Stimulated activated CD4-positive, alpha-beta T cell treated with anti-CD3 and anti-CD28 coated beads, TNF-alpha, amount 100 ng/mL, for 4 hours (primary cell): ENCODE measurements around the gene CYP1A2.
"Not testable (repeated sequence)": the region's sequence is repeated elsewhere in the genome, so short reads cannot be mapped to it uniquely, and the experiment has no call there.

ENCODE experiments used
- DNase-seq, 3 experiments: peaks; one replicate each; pipeline ENCODE4 v3.0.0-alpha.2; 2020; ENCODE audit warnings: low read depth in 3 of 3

CYP1A2 gene

DNA sequence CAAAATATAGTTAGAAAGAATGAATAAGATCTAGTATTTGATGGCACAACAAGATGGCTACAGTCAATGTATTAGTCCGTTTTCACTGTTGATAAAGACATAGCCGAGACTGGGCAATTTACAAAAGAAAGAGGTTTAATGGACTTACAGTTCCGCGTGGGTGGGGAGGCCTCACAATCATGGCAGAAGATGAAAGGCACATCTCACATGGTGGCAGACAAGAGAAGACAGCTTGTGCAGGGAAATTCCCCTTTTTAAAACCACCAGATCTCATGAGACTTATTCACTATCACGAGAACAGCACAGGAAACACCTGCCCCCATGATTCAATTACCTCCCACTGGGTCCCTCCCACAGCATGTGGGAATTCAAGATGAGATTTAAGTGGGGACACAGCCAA, 10.4 kb upstream of the CYP1A2 start:
- not testable (repeated sequence) for DNase-seq

DNA sequence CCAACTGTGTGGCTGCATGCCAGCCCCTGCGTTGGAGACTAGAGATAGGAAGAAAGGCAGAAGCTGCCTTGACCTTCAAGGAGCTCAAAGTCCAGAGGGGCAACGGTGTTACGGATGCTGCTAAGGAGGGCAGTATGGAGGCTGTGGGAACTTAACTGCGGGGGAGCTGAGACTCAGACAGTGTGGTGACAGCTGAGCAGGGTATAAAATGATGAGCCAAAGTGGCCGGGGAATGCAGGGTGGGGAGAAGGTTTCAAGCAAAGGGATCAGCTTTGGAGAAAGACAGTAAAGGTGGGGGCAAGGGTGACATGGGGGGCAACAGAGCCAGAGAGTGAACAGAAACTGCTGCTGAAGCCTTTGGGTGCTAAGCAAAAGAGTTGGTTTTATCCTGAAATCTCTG, 6.2 kb upstream of the CYP1A2 start:
- no peak for DNase-seq

DNA sequence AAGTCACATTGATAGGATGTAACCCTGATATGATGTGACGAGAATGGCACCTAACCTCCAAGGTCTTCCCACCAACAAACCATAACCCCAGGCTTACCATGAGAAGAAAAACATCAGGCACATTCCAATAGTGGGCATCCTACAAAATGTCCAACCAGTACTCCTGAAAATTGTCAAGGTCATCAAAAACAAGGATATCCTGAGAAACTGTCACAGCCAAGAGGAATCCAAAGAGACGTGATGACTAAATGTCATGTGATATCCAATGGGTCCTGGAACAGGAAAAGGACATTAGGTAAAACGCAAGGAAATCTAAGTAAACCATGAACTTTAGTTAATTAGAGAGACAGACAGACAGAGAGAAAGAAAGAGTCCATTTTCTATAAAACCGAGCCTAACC, 2.3 kb upstream of the CYP1A2 start:
- DNase-seq = no peak

DNA sequence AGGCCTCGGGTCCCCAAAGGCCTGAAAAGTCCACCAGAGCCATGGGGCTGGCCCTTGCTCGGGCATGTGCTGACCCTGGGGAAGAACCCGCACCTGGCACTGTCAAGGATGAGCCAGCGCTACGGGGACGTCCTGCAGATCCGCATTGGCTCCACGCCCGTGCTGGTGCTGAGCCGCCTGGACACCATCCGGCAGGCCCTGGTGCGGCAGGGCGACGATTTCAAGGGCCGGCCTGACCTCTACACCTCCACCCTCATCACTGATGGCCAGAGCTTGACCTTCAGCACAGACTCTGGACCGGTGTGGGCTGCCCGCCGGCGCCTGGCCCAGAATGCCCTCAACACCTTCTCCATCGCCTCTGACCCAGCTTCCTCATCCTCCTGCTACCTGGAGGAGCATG, 1.2 kb downstream of the CYP1A2 start:
- DNase-seq = no peak

DNA sequence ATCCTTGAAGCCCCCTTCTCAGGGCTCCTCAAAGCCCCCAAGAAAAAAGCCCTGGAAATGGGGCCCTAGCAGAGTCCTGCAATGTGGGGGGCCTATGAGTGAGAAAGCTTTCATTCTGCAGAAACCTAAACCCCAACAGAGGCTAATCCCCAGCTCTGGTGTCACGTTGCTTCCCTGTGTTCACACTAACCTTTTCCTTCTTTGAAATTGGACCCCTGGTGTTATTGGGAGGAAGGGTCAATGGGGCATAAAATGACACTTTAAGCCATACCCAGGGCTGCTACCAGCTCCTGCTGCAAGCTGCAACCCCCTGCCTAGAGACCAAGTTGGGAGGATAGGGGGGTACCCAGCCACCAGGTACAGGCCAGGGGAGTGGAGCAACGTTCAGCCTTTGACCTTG, 2.1 kb downstream of the CYP1A2 start:
- no peak for DNase-seq

DNA sequence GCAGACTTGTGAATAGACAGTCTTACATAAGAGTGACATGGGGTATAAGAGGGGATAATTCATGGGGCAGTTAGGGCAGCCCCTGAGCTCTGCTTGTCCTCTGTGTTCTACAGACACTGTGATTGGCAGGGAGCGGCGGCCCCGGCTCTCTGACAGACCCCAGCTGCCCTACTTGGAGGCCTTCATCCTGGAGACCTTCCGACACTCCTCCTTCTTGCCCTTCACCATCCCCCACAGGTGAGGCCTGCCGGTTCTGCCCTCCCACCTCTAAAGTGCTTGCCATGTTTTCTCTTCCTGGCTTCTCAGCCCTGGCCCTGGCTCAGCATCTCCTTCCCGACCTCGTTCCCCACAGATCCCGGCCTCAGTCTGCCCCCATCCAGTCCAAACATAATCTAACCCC, 3.4 kb downstream of the CYP1A2 start:
- no peak for DNase-seq

DNA sequence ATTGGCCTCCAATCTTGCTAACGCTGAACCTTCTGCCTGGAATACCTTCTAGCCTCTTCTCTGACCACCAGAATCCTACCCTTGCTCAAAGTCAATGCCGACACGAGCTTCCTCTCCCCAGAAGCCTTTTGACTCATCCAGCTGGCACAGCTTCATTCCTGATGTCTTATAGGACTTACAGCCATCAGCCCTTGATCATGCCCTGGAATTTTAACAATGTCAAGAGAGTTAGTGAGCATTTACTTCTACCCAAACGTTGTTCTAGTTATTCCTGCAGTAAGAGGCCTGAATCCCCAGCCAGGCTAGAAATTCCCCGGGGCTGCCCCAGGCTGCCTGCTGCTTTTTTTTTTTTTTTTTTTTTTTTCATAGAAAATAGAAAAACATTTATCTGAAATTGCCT, 3.9 kb downstream of the CYP1A2 start:
- no peak for DNase-seq

DNA sequence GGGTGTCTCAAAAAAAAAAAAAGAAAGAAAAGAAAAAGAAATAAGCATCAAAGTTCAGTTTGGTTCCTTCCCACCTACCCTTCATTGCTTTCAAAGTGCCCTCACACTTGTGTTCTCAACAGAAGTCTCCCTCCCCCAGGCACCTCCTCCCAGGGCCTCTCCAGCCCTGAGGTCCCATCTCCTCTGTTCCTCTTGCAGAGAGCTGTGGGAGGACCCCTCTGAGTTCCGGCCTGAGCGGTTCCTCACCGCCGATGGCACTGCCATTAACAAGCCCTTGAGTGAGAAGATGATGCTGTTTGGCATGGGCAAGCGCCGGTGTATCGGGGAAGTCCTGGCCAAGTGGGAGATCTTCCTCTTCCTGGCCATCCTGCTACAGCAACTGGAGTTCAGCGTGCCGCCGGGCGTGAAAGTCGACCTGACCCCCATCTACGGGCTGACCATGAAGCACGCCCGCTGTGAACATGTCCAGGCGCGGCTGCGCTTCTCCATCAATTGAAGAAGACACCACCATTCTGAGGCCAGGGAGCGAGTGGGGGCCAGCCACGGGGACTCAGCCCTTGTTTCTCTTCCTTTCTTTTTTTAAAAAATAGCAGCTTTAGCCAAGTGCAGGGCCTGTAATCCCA, 6.1 kb downstream of the CYP1A2 start:
- DNase-seq = no peak

DNA sequence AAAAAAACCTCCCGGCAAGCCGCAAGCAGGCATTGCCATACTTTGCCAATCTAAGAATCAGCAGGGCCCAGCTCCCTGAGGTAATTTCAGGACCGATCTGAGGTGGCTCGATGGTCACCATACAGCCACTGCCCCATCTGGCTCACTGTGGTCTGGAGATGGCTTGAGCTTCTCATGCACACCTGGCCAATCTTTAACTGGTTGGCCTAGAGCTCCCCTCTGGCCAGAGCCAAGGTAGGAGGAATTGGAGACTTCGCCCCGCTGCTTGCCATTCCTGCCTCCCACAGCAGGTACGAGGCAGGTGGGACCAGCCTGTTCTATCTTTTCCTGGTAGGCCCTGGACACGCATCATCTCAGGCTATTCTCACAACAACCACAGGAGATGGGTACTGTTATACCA, 10.1 kb downstream of the CYP1A2 start:
- DNase-seq = no peak

DNA sequence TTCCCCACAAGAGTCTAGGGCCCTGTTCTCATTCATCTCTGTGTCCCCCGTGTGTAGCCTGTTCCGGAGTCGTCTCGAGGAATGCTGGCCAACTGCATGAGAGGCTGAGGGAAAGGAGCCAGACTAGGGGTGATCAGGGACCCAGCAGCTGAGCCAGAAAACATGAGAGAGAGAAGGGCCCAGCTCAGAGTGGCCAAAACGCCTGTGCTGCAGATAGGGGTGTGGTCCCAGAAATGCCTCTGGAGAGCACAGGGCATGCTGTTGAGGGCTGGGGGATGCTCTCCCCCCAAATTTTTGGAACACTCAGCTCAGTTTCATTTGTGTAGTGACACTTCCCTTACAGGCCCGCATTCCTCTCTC, 14.1 kb downstream of the CYP1A2 start:
- no peak for DNase-seq

DNA sequence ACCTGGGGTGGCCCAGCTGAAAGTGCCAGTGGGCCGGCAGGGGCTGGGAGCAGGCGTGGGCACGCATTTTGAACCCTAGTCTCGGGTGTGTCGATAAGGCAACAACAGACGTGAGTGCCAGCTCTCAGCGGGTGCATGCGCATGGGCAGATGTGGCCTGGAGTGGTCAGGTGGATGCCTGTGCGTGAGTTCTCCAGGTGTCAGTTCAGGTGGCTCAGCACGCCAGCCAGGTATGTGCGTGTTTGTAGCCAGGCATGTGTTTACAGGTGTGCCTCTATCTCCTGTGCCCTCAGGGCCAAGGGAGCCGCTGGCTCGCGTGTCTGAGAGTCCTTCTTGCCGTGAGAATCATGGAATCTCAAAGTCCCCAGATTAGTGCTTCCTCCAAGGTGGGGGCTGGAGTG, 14.8 kb downstream of the CYP1A2 start:
- DNase-seq = no peak

DNA sequence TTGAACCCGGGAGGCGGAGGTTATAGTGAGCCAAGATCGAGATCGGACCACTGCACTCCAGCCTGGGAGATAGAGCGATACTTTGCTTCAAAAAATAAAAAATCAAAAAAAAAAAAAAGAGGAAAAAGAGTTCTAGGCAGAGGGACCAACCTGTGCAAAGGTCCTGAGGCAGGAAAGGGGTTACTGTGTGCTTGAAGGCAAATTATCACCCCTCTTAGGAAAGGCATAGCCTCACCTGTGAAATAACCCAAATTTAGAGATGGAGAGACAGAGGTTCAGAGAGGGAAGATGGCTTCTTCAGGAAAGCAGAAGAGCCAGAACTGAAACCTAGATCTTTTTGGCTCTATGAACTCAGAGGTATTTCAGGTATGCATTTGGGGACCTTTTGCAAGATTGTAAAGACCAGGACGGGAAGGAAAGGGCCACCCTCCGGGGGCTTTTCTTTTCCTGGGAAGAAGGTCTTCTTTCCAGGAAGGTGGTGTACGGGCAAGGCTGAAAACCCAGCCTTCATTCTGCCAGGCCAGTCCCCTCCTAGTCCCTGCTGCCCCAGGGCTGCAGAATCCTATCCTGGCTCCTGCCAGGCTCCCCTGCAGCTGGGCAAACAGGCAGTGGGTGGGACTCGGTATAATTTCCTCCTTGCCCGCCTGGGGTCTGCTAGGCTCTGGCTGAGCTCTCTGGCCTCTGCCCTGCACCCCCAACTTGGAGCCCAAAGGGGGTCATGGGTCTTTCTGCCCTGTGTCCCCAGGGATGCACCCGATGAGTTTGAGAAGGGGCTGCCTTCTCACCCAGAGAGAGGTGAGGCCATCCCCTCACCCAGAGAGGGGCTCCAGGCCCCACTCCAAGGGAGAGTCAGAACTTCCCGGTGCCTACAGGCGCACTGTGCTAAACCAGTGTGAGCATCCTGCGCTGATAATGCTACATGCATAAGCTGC, 18.8 kb downstream of the CYP1A2 start:
- DNase-seq = no peak

DNA sequence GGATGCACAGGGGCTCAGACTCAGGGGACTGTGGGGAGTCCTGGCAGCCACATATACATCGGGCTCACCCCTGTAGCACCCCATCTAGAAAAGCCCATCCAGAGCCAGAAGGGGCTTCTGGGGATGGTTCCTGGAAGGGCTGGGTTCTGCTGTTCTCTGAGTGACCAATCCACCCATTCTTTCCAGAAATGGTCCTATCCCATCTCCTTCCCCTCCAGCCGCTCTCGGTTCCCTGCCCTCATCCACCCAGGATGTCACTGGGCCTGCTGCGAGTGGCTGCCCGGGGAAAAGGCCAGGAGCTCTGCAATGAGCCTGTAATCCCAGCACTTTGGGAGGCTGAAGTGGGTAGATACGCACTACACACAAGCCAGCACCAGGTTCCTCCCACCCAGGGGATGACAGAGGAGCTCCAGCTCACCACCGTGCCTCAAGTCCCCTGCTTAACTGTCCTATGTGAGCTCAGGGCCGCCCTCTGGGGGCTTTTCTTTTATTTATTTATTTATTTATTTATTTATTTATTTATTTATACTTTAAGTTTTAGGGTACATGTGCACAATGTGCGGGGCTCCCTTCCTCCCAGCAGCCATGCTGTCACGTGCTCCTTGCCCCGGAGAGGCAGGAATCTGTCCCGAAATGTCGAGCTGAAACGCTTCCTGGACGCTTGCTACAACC, 19.6 kb downstream of the CYP1A2 start:
- DNase-seq = no peak

DNA sequence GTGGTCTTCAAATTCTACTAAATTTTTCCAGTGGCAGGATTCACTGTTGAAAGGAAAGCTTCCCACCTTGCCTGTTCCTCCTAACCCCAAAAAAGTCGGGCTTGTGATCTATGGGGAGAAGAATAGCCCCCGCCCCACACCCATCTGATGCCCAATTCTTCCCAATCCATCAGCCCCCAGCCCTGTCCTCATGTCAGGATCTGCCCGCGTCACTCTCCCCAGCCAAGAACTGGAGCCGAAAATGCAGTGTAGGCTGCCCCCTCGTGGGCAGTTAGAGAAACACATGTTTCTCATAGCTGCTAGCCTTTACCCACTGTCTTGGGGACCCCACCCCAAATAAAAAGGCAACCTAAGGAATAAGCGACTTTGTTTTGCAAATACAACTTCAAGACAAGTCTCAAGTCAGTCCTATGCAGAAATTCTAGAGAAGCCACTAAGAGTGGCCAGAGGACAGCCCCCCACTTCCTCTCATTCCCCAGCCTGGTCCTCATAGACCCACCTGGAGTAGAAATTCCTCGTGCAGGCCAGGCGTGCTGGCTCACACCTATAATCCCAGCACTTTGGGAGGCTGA, 20.2 kb downstream of the CYP1A2 start:
- DNase-seq = peak in 2 of 3 experiments; percentile 39 to 42

DNA sequence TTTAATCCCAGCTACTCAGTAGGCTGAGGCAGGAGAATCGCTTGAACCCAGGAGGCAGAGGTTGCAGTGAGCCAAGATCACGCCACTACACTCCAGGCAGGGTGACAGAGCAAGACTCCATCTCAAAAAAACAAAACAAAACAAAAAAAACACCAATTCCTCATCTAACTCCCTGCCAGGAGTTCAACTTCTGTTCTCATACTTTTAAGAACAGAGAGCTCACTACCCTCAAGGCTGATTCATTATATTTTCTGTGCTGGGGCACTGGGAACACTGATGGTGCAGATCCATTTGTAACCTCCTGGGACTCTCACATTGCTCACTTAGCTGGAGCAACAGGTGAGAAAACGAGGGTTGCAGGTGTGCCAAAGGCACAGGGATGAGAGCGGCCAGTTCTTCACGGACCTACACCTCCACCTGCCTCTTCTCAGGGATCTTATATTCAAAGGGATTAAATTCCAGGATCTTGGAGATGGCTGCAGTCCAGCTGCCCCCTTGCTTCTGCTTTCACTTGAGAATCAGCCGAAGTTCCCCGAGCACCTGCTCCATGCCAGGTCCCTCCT, 20.9 kb downstream of the CYP1A2 start:
- DNase-seq = no peak

DNA sequence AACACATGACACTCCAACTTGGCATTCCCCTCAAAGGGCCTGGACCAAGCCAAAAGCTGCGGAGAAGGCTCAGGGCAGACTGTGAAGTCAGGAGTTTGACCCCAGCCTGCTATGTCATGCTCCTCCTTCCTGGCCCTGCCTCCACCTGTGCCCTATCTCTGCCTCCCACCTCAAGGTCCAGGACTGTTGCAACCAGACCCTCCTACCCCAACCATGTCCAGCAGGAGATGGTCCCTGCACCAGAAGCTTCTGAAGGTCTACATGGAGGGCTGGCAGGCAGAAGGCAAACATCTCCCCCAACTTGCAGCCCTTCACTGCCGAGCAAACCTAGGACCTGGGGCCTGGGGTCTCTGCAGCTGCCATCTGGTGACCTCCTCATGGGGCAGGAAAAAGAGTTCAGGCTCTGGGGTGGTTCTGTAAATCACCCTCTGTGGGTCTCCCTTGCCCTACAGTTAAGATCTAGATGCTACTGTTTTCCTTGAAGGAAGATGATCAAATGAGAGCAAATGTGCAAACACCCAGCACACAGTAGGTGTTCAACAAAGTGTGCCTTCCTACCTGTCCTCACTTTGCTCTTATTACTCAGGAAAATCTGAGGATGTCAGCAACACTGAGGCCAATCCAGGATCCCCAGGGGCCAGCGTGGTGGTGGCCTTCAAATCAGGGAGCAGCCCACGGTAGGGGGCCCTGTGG, 21.7 kb downstream of the CYP1A2 start:
- DNase-seq = no peak

DNA sequence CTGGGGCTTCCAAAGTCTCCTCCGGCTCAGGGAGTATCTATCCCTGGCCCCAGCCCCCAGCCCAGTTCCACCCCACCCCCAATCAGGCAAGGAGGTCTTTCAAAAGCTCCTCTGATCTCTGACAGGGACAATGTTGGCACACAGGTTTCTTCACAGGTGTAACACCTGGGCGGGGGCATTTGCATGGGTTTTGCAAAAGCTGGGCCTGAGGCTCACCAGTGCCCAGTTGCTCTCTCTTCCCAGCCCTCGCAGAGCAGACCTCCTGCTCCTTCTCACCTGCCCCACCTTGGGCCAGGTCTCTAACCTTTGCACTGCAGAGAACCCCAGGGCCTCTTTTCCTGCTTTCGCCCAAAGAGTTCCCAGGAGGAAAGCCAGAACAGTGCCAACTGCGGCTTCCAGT, 24.7 kb downstream of the CYP1A2 start:
- no peak for DNase-seq

DNA sequence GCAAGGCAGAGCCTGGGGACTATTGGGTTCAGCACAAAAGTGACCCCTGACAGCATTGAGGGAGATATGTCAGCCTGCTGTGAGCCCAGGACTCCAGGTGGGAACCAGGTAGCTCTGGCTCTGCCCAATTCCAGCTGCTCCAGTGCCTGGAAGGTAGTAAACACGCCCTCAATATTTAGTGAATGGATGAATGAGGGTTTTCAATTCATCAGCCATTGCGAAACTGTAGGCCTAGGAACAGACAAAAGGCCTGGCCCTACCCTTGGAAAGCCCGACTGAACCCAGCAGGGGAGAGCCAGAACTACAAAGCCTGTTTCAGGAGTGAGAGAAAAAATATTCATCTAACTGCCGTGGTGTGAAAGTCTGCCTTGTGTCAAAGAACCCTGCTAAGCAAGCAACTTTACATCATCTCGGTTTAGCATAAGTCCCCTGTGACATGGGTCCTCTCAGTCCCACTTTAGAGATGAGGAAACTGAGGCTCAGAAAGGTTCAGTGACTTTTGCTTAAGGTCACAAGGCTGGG, 25.1 kb downstream of the CYP1A2 start:
- DNase-seq = no peak

DNA sequence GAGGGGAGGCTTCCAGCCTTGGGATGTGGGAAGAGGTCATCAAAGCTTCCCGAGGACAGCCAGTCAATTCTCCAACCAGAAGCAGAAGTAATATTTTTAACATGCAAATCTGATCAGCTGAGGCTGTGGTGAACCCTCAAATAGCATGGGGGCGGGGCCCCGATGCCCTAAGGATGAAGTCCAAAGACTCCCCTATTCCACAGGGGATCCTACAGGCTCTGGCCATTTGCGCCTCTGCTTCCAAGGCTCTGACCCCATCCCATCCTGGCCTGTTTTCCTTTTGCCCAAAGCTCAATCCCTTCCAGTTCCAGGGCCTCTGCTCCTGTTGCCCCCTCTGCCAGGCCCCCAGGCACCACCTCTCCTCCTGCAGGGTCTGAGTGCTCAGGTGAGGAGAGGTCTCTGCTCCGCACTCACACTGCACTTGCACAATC, 26.5 kb downstream of the CYP1A2 start:
- DNase-seq = no peak

DNA sequence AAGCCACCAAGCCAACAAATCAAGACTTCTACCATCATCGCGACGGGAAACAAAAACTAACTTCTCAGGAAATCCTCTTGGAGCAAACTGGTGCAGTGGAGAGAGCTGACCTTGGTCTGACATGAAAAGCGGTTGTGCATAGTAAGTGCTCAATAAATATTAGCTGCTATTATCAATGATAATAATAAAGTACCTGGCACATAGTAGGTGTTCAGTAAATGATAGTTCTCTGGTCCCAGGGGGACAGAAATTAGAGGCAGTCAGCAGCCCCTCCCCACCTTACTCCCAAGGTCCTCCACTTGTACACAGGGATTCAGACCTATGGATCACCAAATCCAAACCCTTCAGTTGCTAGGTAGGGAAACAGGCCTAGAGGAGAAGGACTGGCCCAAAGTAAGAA, 27.2 kb downstream of the CYP1A2 start:
- no peak for DNase-seq
